ENCODE results near the gene ACTR1A.
"Not testable (repeated sequence)": the region's sequence is repeated elsewhere in the genome, so short reads cannot be mapped to it uniquely, and the experiment has no call there.

Gene ACTR1A

DNA sequence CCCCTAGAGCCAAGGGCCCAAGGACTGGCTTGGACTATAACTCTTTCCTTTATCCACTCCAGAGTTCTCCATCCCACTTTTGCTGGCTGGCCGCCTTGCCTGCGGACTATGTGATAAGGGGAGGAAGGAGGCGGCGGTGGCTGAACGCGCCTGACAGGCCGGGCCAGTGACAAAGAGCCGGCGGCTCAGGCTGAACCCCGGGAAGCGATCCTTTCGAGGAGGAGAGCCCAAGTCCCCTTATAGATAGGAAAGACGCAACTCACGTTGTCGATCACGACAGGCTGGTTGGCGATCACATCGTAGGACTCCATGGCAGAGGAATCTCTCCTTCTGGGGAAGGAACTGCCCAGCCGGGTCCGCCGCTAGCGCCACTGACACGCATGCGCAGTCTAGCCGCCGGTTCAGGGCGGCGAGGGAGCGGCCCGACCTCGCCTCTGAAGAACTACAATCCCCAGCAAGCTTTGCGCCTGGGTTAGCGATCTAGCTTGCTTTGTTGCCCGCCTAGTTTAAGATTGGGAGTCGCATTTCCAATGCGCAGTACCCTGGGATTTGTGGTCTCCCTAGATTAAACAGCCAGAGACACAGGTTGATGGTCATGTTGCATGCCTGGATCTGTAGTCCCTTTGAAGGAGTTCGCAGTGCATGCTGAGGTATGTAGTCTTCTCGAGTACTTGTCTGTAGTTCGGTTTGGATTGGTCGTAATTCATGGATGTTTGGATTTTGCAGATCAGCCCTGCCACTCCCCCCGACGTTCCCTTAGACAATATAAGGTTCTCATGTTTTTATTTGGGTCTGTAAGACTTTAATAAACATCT lies at the start of gene ACTR1A:
ACTR1A (minus strand) TSS at position 376 of the 815 bp plus-strand sequence; CDS start at position 311, 65 bp downstream.
- peak; percentile 95 for DNase-seq

DNA sequence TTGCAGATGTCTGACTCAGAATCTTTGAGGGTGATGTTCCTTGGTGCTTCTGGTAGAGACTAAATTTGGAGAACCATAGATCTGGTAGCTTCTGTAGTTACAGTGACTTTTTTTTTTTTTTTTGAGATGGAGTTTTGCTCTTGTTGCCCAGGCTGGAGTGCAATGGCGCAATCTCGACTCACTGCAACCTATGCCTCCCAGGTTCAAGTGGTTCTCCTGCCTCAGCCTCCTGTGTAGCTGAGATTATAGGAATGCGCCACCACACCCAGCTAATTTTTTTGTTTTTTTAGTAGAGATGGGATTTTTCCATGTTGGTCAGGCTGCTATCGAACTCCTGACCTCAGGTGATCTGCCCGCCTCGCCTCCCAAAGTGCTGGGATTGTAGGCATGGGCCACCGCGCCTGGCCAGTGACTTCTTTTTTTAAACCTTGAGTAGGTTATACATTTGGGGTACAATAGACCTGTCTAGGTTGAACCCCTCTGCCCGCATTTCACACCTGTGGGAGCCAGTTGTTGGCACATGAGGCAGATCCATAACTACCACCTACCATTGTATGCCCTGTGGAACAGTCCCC lies 48.2 kb upstream of the ACTR1A start:
- DNase-seq = no peak

DNA sequence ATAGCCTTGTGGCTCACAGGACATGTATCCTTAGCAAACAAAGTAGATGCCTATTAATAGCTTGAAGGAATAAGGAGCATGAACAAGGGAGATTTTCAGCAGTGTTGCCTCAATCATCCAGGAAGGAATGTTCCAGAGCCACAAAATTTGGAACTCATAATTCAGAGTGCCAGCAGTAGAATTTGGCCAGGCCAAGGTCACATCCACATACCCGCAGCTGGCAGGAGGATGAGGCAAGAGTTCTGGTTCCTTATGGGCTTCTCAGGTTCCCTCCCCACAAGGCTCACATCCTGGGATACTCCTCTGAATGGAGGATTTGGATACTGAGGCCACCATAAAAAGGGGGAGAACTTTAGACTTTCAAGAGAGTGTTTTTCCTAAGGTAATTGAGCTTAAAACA lies 47.0 kb upstream of the ACTR1A start:
- no peak for DNase-seq

DNA sequence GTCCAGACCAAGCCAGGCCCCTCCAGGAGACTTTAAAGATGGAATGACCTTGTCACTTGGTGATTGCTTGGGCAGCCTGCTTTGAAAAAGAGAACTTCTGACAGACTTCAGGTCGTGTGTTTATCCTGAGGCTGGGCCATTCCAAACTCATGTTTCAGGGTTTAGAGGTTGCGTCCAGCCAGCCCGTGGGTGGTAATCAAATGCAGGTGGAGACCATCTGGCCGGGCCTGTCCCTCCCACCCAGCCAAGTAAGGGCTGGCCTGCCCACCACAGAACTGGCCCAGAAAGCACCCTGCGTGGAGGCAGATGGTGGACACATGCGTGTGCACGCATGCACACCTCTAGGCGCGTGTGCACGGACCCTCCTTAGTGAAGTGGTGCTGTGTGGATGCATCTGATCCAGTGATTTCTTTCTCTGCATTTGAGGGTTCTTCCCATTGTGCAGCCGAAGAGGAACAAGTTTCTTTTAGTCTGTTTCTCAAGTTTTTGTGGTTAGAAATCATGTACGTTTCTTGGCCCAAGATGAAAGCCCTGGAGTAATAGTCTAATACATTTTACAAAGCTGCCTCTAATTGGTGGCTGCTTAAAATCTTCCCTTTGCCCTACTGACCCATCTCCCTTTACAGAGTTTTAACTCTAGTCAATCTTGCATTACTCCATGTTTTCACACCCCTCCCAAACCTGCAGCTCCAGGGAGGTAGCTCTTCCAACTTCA lies 44.3 kb upstream of the ACTR1A start:
- DNase-seq = no peak

DNA sequence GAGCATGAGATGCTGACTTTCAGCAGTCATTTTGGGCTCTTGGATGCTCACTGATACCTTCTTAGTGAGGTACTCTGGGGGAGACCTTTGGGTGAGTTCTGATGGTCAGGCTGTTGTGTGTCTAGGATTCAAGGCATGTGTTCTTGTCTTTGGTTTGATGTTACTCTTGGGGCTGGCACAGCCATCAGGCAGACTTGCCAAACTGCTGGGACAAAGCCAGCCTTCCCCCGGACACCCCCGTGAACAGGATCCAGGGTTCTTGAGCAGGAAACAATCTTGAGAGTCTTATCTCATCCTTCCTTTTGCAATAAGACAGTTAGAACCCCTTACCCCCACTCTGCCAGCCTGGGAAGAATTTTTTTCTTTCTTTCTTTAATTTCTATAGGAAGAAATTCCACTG lies 43.5 kb upstream of the ACTR1A start:
- DNase-seq = no peak

DNA sequence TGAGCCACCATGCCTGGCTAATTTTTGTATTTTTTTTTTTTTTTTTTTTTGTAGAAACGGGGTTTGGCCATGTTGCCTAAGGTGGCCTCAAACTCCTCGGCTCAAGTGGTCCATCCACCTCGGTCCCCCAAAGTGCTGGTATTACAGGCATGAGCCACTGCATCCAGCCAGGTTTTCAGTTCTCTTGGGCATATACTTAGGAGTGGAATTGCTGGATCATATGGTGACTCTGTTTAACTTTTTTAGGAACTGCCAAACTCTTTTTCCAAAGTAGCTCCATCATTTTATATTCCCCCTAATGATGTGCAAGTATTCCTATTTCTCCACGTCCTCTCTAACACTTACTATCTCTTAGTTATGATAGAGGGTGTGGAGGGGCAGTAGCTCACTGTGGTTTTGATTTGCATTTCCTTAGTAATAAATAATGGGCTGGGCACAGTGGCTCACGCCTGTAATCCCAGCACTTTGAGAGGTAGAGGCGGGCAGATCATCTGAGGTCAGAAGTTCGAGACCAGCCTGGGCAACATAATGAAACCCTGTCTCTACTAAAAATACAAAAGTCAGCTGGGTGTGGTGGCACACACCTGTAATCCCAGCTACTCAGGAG lies 42.9 kb upstream of the ACTR1A start:
- no peak for DNase-seq

DNA sequence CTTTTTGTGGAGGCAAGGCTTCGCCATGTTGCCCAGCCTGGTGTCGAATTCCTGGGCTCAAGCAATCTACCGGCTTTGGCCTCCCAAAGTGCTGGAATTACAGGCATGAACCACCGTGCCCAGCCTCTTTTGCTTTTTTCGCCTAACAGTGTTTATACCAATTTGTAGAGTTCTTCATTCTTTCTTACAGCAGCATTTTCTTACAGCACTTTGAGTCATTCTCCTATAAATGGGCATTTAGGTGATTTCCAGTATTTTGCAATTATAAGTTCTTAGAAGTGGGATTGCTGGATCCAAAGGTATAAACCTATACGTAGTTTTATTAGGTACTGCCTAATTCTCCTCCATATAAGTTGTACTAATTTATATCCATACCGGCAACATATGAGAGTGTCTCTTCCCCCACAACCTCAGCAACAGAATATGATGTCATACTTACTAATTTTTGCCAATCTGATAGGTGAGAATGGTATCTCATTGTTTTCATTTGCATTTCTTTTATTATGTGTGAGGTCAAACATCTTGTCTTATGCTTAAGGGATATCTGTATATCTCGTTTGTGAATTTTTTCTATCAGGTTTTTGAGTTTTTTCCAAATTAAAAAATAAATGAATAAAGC lies 40.4 kb upstream of the ACTR1A start:
- DNase-seq = no peak

DNA sequence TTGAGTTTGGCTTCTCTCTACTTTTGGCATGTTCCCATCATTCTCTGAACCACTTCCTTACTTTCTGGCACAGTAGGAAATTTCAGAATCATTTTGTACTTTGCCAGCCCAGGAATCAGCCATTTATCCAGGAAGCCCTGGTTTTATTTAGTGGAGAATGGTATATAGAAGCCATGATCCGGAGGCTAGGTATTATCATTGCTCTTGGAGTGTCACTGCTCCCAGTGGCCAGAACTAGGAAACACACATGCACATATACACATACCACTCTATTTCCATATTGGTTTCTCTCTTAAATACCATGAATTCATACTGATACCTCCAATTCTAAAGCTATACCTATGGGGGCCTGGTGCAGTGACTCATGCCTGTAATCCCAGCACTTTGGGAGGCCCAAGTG lies 37.5 kb upstream of the ACTR1A start:
- DNase-seq = no peak

DNA sequence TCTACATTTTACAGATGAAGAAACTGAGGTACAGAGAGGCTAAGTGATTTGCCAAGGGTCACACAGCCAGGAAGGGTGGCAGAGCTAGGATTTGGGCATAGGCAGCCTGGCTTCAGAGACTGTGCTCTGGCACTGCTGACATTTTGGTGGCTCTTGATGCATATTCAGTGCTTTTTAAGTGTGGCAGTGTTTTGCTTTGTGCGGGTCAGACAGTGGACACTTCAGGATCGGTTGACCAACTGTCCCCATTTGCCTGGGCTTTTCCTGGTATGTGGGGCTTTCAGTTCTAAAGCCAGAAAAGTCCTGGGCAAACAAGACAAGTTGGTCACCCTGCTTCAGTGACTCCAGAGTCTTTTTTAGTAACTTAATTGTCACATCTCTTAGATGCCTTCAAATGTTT lies 36.3 kb upstream of the ACTR1A start:
- no peak for DNase-seq

DNA sequence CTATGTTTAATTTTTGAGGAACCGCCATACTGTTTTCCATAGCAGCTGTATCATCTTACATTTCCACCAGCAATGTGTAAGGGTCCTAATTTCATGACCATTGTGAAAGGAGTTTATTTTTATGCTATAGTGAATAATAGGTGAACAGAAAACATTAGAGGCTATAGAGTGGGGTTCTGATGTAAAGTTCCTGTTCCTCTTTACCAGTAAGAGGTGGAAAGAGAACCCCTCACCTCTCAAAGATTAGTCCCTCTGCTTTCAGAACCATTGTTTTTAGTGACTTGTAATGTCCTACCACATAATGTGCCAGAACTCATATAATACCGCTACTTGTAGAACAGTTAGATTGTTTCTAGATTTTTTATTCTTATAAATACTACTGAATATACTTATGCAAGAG lies 35.4 kb upstream of the ACTR1A start:
- DNase-seq = no peak

DNA sequence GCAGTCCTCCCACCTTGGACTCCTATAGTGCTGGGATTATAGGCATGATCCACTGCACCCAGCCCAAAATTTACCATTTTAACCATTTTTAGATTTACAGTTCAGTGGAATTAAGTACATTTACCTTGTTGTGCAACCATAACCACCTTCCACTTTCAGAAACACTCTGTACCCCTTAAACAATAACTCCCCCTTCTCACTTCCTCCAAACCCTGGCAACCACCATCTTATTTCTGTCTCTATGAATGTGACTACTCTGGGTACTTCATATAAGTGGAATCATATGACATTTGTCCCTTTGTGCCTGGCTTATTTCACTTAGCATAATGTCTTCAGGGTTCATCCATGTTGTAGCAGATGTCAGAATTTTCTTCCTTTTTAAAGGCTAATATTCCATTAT lies 34.9 kb upstream of the ACTR1A start:
- DNase-seq = no peak

DNA sequence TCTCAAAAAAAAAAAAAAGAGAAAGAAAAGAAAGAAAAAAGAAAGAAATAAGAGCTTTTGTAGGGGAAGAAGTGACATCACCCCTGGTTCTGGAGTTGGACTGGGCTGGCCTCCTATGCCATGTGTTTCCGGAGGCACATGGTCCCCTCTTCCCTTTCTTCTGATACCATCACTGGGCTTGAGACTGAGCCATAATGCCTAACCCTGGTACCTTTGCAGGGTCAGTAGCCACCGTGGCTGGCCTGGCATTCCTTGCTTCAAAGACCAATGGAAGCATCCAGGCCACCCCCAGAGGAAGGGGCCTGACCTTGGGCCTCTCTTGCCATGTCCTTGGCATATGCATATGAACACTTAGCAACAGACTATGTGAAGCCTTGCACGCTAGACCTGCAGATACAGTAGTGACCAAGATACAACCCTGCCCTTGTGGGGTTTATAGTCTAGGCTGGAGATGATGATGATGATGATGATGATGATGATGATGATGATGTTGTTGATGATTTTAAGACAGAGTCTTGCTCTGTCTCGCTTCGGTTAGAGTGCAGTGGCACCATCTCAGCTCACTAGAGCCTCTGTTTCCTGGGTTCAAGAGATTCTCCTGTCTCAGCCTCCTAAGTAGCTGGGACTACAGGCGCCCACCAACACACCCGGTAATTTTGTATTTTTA lies 33.1 kb upstream of the ACTR1A start:
- DNase-seq = no peak

DNA sequence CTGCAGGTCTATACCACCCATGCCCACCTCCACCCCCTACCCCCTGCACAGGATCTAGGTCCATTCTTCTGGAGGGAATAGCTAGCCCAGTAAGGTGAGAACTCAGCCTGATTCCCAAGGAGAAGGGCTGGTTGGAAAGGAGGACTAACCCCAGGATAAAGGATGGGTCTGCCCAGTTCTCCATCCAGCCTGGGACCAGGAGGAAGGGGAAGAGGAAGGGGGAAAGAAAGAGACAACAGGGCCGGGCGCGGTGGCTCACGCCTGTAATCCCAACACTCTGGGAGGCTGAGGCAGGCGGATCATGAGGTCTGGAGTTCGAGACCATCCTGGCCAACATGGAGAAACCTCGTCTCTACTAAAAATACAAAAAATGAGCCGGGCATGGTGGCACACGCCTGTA lies 32.5 kb upstream of the ACTR1A start:
- not testable (repeated sequence) for DNase-seq

DNA sequence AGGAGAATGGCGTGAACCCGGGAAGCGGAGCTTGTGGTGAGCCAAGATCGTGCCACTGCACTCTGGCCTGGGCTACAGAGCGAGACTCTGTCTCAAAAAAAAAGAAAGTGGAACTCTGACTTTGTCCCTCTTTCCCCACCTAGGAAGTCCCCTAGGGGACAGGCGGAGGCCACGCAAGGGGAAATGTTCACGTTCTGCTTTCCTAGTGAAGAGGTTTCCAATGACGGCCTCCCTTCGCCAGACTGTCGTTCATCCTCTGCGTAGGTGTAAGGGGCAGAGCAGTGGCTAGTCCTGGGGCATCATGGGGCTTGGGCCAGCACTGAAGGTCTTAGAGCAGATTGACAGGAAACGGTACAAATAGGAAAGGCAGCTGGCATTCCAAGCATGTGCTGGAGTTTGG lies 31.8 kb upstream of the ACTR1A start:
- no peak for DNase-seq

DNA sequence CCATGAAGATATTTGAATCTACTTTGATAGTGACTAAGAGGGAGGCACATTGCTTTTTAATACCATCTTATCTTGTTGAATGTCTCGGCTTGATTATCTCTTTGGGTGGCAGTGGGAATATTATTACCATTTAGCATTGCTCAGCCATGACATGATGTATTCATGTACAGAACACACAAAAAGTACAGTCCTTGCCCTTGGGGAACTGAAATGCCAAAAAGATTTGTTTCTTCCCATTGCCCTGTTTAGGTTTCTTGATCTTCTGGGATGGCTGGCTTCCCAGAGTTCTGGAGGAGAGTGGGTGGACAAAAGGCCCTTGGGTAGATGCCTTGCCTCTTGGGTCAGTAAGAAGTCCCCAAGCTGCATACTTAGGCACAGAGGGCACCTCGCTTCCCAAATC lies 25.0 kb upstream of the ACTR1A start:
- DNase-seq = no peak

DNA sequence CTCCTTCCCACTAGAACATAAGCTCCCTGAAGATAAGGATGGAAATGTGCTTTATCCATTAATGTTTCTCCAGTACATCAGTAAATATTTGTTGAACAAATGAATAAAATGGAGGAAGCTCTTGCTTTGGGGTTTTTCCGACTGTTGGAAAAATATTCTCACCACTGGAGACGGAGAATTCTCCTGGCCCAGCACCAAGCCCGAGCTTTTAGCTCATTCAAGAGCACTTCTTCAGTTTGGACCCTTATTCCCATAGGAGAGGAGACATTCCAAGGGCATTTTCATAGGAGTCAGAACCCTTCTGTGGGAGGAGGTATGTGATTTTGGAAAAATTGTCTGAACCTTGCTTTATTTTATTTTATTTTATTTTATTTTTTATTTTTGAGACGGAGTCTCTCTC lies 22.2 kb upstream of the ACTR1A start:
- no peak for DNase-seq

DNA sequence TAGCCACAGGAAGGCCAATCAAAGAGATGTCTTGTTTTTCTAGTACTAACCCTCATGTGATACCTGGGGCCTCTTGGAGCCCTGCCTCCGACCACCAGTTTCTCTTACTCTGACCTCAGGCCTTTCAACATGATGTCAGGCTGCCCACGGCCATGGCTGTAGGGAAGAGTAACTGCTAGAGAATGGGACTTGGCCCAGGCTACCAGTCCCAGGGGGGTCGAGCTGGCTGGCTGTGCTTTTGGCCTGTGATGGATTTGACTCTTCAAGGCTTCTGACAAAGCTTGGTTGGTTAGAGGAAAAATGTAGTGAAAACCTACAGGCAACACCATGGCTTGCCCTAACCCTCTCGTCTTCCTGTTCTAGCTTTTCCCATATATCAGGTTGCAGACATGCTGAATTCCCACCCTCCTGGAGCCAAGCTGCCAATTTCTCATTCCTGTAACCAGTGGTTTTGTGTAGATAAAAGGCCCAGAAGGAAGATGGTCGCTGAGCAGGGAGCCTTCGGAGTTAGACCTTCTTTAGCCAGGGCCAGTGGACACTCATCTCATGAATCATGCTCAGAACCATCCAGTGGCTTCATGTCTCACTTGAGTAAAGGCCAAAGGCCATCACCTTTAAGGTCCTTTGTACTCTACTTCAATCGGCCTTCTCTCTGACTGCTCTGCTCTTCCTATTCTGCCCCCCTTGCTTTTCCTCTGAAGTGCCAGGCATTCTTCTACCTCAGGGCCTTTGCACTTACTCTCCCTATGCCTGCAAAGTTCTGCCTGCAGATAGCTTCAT lies 20.9 kb upstream of the ACTR1A start:
- no peak for DNase-seq

DNA sequence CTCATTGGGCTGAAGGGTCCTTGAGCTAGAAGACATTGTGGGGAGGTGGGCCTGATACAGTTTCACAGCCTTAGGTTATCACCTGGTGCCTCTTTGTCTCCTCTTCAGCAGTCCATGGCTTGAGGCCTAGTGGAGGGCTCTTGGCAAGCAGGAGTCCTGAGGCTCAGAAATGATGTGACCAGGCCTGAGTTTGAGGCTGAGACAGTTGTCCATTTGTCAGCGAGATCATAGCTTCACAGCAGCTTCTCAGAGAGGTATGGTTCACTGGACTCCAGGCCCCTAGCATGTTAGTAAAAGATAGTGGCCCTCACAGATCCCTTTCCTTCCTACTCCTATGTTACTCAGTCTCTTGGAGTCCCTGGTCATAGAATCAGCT lies 20.4 kb upstream of the ACTR1A start:
- DNase-seq = no peak

DNA sequence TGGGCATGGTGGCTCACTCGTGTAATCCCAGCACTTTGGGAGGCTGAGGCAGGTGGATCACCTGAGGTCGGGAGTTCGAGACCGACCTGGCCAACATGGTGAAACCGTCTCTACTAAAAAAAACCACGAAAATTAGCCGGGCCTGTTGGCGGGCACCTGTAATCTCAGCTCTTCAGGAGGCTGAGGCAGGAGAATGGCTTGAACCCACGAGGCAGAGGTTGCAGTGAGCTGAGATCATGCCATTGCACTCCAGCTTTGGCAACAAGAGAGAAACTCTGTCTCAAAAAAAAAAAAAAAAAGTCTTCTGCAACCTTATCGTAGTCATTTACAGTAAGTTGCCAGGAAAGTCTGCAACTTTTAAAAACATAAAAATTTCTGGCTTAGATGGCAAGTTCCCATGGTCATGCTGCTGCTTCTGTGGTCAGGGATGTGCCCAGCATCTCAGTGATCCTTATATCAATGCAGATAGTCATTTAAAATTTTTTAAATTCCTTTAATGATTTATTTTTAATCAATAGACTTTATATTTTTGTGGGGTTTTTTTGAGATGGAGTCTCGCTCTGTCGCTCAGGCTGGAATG lies 16.8 kb upstream of the ACTR1A start:
- no peak for DNase-seq

DNA sequence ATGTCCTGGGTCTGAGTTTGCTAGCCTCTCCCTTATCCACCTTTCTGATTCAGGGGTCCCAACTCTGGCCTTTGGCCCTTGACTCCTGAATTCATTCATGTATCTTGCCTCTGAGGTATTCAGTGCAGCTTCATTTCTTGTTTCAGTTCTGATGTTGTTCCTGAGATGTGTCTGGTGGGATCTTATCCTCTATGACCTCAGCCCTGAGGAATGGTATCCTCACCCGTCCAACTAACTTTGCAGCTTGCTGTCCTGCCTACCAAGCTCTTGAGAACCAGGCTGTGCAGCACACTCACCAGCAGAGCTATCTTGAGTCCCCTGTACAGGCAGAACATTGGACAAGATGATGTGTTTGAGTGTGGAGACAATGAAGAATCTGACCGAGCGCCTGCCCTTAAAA lies 15.0 kb upstream of the ACTR1A start:
- DNase-seq = no peak

DNA sequence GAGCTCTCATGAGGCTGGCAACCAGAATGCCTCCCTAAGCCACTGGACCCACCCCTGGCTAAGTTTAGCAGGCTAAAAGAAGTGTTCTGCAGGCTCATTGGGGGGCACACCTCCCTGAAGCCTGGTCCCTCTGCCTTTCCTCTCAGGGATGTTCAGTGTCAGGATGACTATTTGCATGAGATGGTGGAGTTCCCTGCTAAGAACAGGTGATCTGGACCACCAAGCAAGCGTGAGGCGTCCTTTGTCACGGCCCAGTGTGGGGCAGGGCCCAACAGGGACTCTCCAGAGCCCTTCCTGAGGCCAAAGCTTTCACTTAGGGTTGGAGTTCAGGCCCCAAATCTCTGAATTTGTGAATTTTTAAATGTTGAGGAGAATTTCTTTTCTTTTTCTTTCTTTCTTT lies 13.2 kb upstream of the ACTR1A start:
- no peak for DNase-seq
